NT2/D1 (cell line): ENCODE measurements around the gene CA11.

Source experiments
- DNase-seq: peaks from one replicate; pipeline ENCODE4 v3.0.0-alpha.2; 2011; ENCODE audit warnings: low read depth, low spot score
- H3K27me3 ChIP-seq: 2 replicates; pipeline ENCODE4 v1.6.0; 2011; ENCODE audit warnings: mild to moderate bottlenecking; ENCODE audit not compliant: insufficient read length, insufficient read depth
- H3K36me3 ChIP-seq: 2 replicates; pipeline ENCODE4 v1.6.1; 2011; ENCODE audit warnings: mild to moderate bottlenecking, low read length, mixed read lengths; ENCODE audit not compliant: insufficient read depth, insufficient read length
- H3K4me1 ChIP-seq: 2 replicates; pipeline ENCODE4 v1.5.1; 2011; ENCODE audit not compliant: insufficient read depth, insufficient read length
- H3K4me3 ChIP-seq: 2 replicates; pipeline ENCODE4 v1.5.1; 2011; ENCODE audit warnings: low read depth; ENCODE audit not compliant: insufficient read length
- H3K9ac ChIP-seq: 2 replicates; pipeline ENCODE4 v1.6.0; 2011; ENCODE audit warnings: low read depth; ENCODE audit not compliant: insufficient read length
- H3K9me3 ChIP-seq: 2 replicates; pipeline ENCODE4 v1.5.1; 2011; ENCODE audit warnings: mild to moderate bottlenecking, low read length; ENCODE audit not compliant: insufficient read depth
- SUZ12 ChIP-seq: IDR thresholded peaks from 2 replicates; pipeline ENCODE4 v1.6.1; 2011; ENCODE audit not compliant: insufficient read length, insufficient read depth; ENCODE audit errors: extremely low read depth
- YY1 ChIP-seq: IDR thresholded peaks from 2 replicates; pipeline ENCODE4 v1.6.1; 2011; ENCODE audit not compliant: insufficient read length, insufficient read depth
- ZNF274 ChIP-seq: IDR thresholded peaks from 2 replicates; pipeline ENCODE4 v1.6.1; 2011; ENCODE audit warnings: mild to moderate bottlenecking, low read depth, low read length

Gene CA11

GRCh38 chr19:48596679-48597465, 49.1 kb downstream of the CA11 start:
- no peaks in the 10 kb centered on the region for H3K9me3 ChIP-seq
- peak overlapping the region; percentile 21 for H3K9ac ChIP-seq
- H3K36me3 ChIP-seq, result no peaks in the 10 kb centered on the region
- no peaks in the 10 kb centered on the region for H3K4me1 ChIP-seq
- H3K27me3 ChIP-seq, result no peaks in the 10 kb centered on the region
- no peak for TF ChIP-seq SUZ12
- no peak for TF ChIP-seq YY1
- TF ChIP-seq ZNF274, result no peak
- H3K4me3 ChIP-seq, result peak overlapping the region; percentile 2
- no peak for DNase-seq

DNA sequence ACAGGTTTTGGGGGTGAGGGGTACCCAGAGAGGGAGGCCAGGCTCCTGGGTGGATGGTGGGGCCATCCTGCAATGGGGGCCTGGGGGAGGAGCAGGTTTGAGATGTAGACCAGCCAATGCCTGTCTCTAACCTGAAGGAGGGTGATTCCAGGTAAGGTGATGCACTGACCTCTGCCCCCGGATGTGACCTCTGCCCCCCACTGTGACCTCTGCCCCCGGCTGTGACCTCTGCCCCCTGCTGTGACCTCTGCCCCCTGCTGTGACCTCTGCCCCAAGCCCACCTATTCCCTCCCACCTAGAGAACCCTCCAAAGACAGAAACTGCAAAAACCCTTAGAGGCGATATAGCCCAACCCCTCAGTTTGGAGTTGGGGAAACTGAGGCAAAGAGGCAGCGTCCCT, 49.8 kb downstream of the CA11 start:
- TF ChIP-seq YY1, result no peak
- no peak for TF ChIP-seq ZNF274
- no peak for TF ChIP-seq SUZ12
- Histone ChIP-seq H3K4me3 (no peak overlapping the region), H3K9ac (no peak overlapping the region), H3K27me3 (no peaks in the 10 kb centered on the region), H3K4me1 (no peaks in the 10 kb centered on the region), H3K9me3 (no peaks in the 10 kb centered on the region), H3K36me3 (no peaks in the 10 kb centered on the region)
- no peak for DNase-seq

- no peak for DNase-seq
- TF ChIP-seq SUZ12 (no peak), ZNF274 (no peak), YY1 (no peak)
- Histone ChIP-seq H3K4me3 (no peak overlapping the region), H3K36me3 (no peaks in the 10 kb centered on the region), H3K9ac (no peak overlapping the region), H3K9me3 (no peaks in the 10 kb centered on the region), H3K4me1 (no peaks in the 10 kb centered on the region), H3K27me3 (no peaks in the 10 kb centered on the region)
Measured at GRCh38 chr19:48595833-48596232, 50.2 kb downstream of the CA11 start.

GRCh38 chr19:48595171-48595570, 50.8 kb downstream of the CA11 start:
- Histone ChIP-seq H3K36me3 (no peaks in the 10 kb centered on the region), H3K4me3 (no peak overlapping the region), H3K9ac (no peak overlapping the region), H3K27me3 (no peaks in the 10 kb centered on the region), H3K9me3 (no peaks in the 10 kb centered on the region), H3K4me1 (no peaks in the 10 kb centered on the region)
- TF ChIP-seq YY1, result no peak
- no peak for TF ChIP-seq SUZ12
- no peak for DNase-seq

GRCh38 chr19:48591021-48591420, 55.0 kb downstream of the CA11 start:
- TF ChIP-seq YY1 (no peak), ZNF274 (no peak), SUZ12 (no peak)
- Histone ChIP-seq H3K9ac (no peak overlapping the region), H3K27me3 (no peaks in the 10 kb centered on the region), H3K9me3 (no peaks in the 10 kb centered on the region), H3K4me1 (peaks cover 3% of the 10 kb centered on the region), H3K36me3 (no peaks in the 10 kb centered on the region), H3K4me3 (no peak overlapping the region)
- DNase-seq, result no peak

DNA sequence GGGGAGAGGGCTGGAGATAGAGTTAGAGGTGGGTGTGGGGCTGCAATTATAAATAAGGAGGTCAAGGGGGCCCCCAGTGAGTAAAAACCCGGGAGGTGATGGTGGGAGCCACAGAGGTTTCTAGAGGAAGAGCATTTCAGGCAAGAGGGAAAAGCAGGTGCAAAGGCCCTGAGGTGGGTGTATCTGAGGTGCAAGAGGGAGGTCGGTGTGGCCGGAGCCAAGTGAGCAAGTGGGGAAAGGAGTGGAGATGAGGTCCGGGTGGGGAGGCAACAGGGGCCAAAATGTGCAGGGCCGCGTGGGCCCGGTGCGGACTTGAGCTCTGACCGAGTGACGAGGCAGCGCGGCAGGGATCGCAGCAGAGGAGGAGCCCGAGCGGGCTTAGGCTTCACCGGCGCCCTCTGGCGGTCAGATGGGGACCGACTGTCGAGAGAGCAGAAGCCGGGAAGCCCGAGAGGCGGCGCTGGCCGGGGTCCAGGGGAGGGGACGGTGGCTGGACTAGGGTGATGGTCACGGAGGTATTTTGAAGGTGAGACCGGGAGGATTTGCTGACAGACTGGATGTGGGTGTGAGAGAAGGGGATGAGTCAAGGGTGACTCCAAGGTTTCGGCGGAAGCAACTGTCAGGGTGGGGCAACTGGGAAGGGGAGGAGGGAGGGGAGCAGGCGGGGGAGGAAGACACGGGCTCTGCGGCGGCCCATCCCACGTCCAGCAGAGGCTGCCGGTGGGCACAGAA, 57.2 kb downstream of the CA11 start:
- Histone ChIP-seq H3K4me1 (peaks cover 3% of the 10 kb centered on the region), H3K9ac (peak overlapping the region; percentile 44), H3K27me3 (no peaks in the 10 kb centered on the region), H3K4me3 (peak overlapping the region; percentile 27), H3K36me3 (no peaks in the 10 kb centered on the region), H3K9me3 (no peaks in the 10 kb centered on the region)
- TF ChIP-seq ZNF274, result no peak
- TF ChIP-seq YY1, result no peak
- TF ChIP-seq SUZ12, result no peak
- peak; percentile 63 for DNase-seq
